A673 (cell line): ENCODE measurements around the gene OR8U1.

ENCODE experiments used
- CTCF ChIP-seq: fragments of 300-800, 200-600 bp; sonication (generic); conservative IDR thresholded peaks from 2 replicates; pipeline ENCODE4 v1.5.1; 2017; ENCODE audit warnings: low read depth, mild to moderate bottlenecking, antibody characterized with exemption, low read length, moderate library complexity, mixed read lengths
- EZH2 ChIP-seq: fragments of 200-600 bp; sonication (generic); IDR thresholded peaks from 2 replicates; pipeline ENCODE4 v1.6.1; 2017; ENCODE audit warnings: borderline replicate concordance, low read depth, mild to moderate bottlenecking, mixed read lengths, antibody characterized with exemption, low read length; ENCODE audit not compliant: poor library complexity, severe bottlenecking

DNA sequence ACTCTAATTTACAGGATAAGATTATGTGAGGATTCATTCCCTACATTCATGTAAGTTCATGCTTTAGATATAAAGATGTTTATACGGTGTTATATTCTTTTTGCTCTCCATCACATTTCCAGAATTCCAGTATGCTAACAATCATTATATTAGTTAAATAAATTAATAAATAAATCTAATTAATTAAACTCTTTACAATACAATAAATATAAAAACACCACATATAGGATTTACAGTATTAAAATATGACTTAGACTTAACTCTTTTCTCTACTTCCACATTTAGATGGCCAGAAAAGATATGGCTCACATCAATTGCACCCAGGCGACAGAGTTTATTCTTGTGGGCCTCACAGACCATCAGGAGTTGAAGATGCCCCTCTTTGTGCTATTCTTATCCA, at the start of gene OR8U1:
- TF ChIP-seq CTCF = no peak
- TF ChIP-seq EZH2 = no peak
